ENCODE results near the gene C1QTNF12. TPM values are rescaled to one million over a fixed set of nuclear protein-coding genes. Genes with fewer than 3 reads are reported as not detected.

C1QTNF12 gene
- total RNA-seq, 1 donor from 2014 or later = 0.28 TPM

GRCh38 chr1:1208713-1209433 lies 37.6 kb downstream of the C1QTNF12 start:
- peaks cover 41% of the 10 kb centered on the region for H3K27me3 ChIP-seq
- no peak overlapping the region for H3K9ac ChIP-seq
- Mint-ChIP-seq H3K4me1 (no peaks in the 10 kb centered on the region), H3K4me3 (no peak overlapping the region), H3K27me3 (ENCODE audit: insufficient read depth, low read depth) (peaks cover 7% of the 10 kb centered on the region), H3K27ac (no peak overlapping the region), H3K36me3 (no peaks in the 10 kb centered on the region), H3K9me3 (no peaks in the 10 kb centered on the region)
- no peak overlapping the region for H3K27ac ChIP-seq
- H3K4me2 ChIP-seq = no peak overlapping the region
- TF ChIP-seq EZH2 (IDR thresholded peaks at IDR 0.05) (no peak), EZH2phosphoT487 (IDR thresholded peaks at IDR 0.05) (no peak), CTCF (IDR thresholded peaks at IDR 0.05) (no peak)
- no peak overlapping the region for H3K4me3 ChIP-seq
- no peaks in the 10 kb centered on the region for H3K4me1 ChIP-seq
- no peak overlapping the region for H2AFZ ChIP-seq (replicated peaks)
- no peaks in the 10 kb centered on the region for H4K20me1 ChIP-seq (ENCODE audit: low read depth)
- no peaks in the 10 kb centered on the region for H3F3A ChIP-seq (ENCODE audit: low read depth)
- H3K36me3 ChIP-seq = no peaks in the 10 kb centered on the region
- no peaks in the 10 kb centered on the region for H3K9me3 ChIP-seq (ENCODE audit: low read depth)
- DNase-seq (ENCODE audit: low spot score) = no peak
- no peaks in the 10 kb centered on the region for H3K79me2 ChIP-seq (ENCODE audit: low read depth)

GRCh38 chr1:1207571-1207892 lies 39.0 kb downstream of the C1QTNF12 start:
- H3K4me3 Mint-ChIP-seq = no peak overlapping the region
- H3K36me3 Mint-ChIP-seq = no peaks in the 10 kb centered on the region
- no peak overlapping the region for H2AFZ ChIP-seq (replicated peaks)

GRCh38 chr1:1206966-1207531 lies 39.5 kb downstream of the C1QTNF12 start:
- no peak overlapping the region for H3K4me3 ChIP-seq
- H3K27me3 ChIP-seq = peaks cover 55% of the 10 kb centered on the region
- no peaks in the 10 kb centered on the region for H3K9me3 ChIP-seq (ENCODE audit: low read depth)
- Mint-ChIP-seq H3K4me3 (no peak overlapping the region), H3K4me1 (no peaks in the 10 kb centered on the region), H3K27me3 (ENCODE audit: insufficient read depth, low read depth) (peaks cover 7% of the 10 kb centered on the region), H3K9me3 (no peaks in the 10 kb centered on the region), H3K27ac (no peak overlapping the region), H3K36me3 (no peaks in the 10 kb centered on the region)
- DNase-seq (ENCODE audit: low spot score) = no peak
- H3F3A ChIP-seq (ENCODE audit: low read depth) = no peaks in the 10 kb centered on the region
- no peak overlapping the region for H2AFZ ChIP-seq (replicated peaks)
- H3K4me1 ChIP-seq = no peaks in the 10 kb centered on the region
- H3K27ac ChIP-seq = no peak overlapping the region
- no peaks in the 10 kb centered on the region for H3K79me2 ChIP-seq (ENCODE audit: low read depth)
- H4K20me1 ChIP-seq (ENCODE audit: low read depth) = no peaks in the 10 kb centered on the region
- peak; percentile 15 for TF ChIP-seq CTCF (IDR thresholded peaks at IDR 0.05)
- peak; percentile 1 for TF ChIP-seq EZH2 (IDR thresholded peaks at IDR 0.05)
- no peak for TF ChIP-seq EZH2phosphoT487 (IDR thresholded peaks at IDR 0.05)
- H3K4me2 ChIP-seq = peak overlapping the region; percentile 86
- H3K36me3 ChIP-seq = no peaks in the 10 kb centered on the region
- H3K9ac ChIP-seq = no peak overlapping the region

More at GRCh38 chr1:1207571-1207892, 39.0 kb downstream of the C1QTNF12 start:
- no peaks in the 10 kb centered on the region for H3K9me3 Mint-ChIP-seq
- no peak overlapping the region for H3K4me2 ChIP-seq
- no peaks in the 10 kb centered on the region for H3K4me1 Mint-ChIP-seq
- no peaks in the 10 kb centered on the region for H4K20me1 ChIP-seq (ENCODE audit: low read depth)
- H3K4me3 ChIP-seq = no peak overlapping the region
- H3K9me3 ChIP-seq (ENCODE audit: low read depth) = no peaks in the 10 kb centered on the region
- H3K36me3 ChIP-seq = no peaks in the 10 kb centered on the region
- H3K27ac ChIP-seq = no peak overlapping the region
- no peaks in the 10 kb centered on the region for H3K79me2 ChIP-seq (ENCODE audit: low read depth)
- no peak overlapping the region for H3K9ac ChIP-seq
- no peak for TF ChIP-seq CTCF (IDR thresholded peaks at IDR 0.05)
- no peak for TF ChIP-seq EZH2 (IDR thresholded peaks at IDR 0.05)
- TF ChIP-seq EZH2phosphoT487 (IDR thresholded peaks at IDR 0.05) = no peak
- H3K27me3 ChIP-seq = peaks cover 55% of the 10 kb centered on the region
- no peaks in the 10 kb centered on the region for H3F3A ChIP-seq (ENCODE audit: low read depth)
- no peaks in the 10 kb centered on the region for H3K4me1 ChIP-seq
- H3K27me3 Mint-ChIP-seq (ENCODE audit: insufficient read depth, low read depth) = peaks cover 7% of the 10 kb centered on the region
- DNase-seq (ENCODE audit: low spot score) = no peak
- H3K27ac Mint-ChIP-seq = no peak overlapping the region

Data from neural progenitor cell (in vitro differentiated cells).